Parietal lobe (tissue), 2 donors: ENCODE results near the gene CASP9. TPM values are rescaled to one million over a fixed set of nuclear protein-coding genes. Genes with fewer than 3 reads are reported as not detected.

Experiments used
- small RNA-seq: library from RNA; depleted of rRNA; stranded (forward); fragments of <200 nt; gene quantifications from one replicate; pipeline ENCODE3, GENCODE V24; 2014; ENCODE audit warnings: low replicate concordance
- total RNA-seq: library from RNA; depleted of rRNA; stranded (reverse); fragments of >200 nt; gene quantifications from one replicate; pipeline ENCODE4 v1.2.3, GENCODE V29; 2014

The CASP9 gene
- 3.4 TPM for total RNA-seq

GRCh38 chr1:15524021-15524282 is at the start of gene CASP9:
TSS of gene CASP9 (minus strand) at chr1:15524215. CDS start at chr1:15524200, 15 bp downstream.

GRCh38 chr1:15526490-15527339 is 2.7 kb upstream of the CASP9 start, which contains the start of gene DNAJC16:
TSS of gene DNAJC16 (plus strand) at chr1:15526848. CDS start at chr1:15529106, 2,258 bp downstream.

GRCh38 chr1:15475752-15476314 is 48.2 kb downstream of the CASP9 start, which contains the start of gene CELA2B:
TSS of gene CELA2B (plus strand) at chr1:15476104. CDS start at chr1:15476126, 22 bp downstream.

GRCh38 chr1:15456313-15456954 is 67.6 kb downstream of the CASP9 start, which contains the start of gene CELA2A:
TSS of gene CELA2A (plus strand) at chr1:15456732. CDS start at chr1:15456754, 22 bp downstream.

Small RNA genes within 50 kb of the gene (small RNA-seq; reads per million reads assigned to genes)
- not detected for gene SCARNA21B

Other genes starting within 250 kb of the CASP9 start
- 4.4 TPM for gene EFHD2, start 114.3 kb downstream of the CASP9 start, total RNA-seq
- not detected for gene CTRC, start 85.8 kb downstream of the CASP9 start, total RNA-seq
- gene CELA2A, start 67.5 kb downstream of the CASP9 start, total RNA-seq: not detected
- gene CELA2B, start 48.1 kb downstream of the CASP9 start, total RNA-seq: not detected
- 21.9 TPM for gene DNAJC16, start 2.6 kb upstream of the CASP9 start, total RNA-seq
- gene AGMAT, start 60.8 kb upstream of the CASP9 start, total RNA-seq: 0.31 TPM
- 48.5 TPM for gene DDI2, start 93.2 kb upstream of the CASP9 start, total RNA-seq
- 41.0 TPM for gene PLEKHM2, start 160.1 kb upstream of the CASP9 start, total RNA-seq
- 1.6 TPM for gene SLC25A34, start 212.0 kb upstream of the CASP9 start, total RNA-seq
- gene TMEM82, start 218.3 kb upstream of the CASP9 start, total RNA-seq: not detected
- 13.8 TPM for gene FBLIM1, start 234.6 kb upstream of the CASP9 start, total RNA-seq